Kidney (tissue), 14 donors: Measurements from ENCODE around the gene CADM3. TPM values are rescaled to one million over a fixed set of nuclear protein-coding genes. Genes with fewer than 3 reads are reported as not detected.
A peak's percentile ranks its signal among the peaks of the same experiment; 100 is the strongest.

ENCODE experiments used
- DNase-seq, 5 donors: peaks; one replicate each; pipeline ENCODE4 v3.0.0-alpha.2; 2013 to 2020
- FAIRE-seq: peaks from 2 replicates; lab custom pipeline; 2012; peaks lifted over from hg19 to GRCh38; lab: Jason Lieb, UNC
- H3K27ac ChIP-seq, 2 donors: one replicate each; pipeline ENCODE4 v1.7.0; 2013; ENCODE audit warnings: low read depth in 2 of 2, low read length in 2 of 2, inconsistent platforms in 1 of 2
- H3K27me3 ChIP-seq: one replicate; pipeline ENCODE4 v1.7.1; 2013; ENCODE audit warnings: low read length, inconsistent platforms; ENCODE audit not compliant: control insufficient read depth, insufficient read depth
- H3K36me3 ChIP-seq, 3 donors: one replicate each; pipeline versions ENCODE4 v1.7.0 to v1.7.1; 2013; ENCODE audit warnings: low read length in 3 of 3, control low read depth in 1 of 3, inconsistent platforms in 1 of 3; ENCODE audit not compliant: insufficient read depth in 3 of 3, control insufficient read depth in 2 of 3
- H3K4me1 ChIP-seq, 3 donors: one replicate each; pipeline versions ENCODE4 v1.7.0 to v1.7.1; 2013; ENCODE audit warnings: low read length in 3 of 3, inconsistent platforms in 1 of 3, low read depth in 1 of 3; ENCODE audit not compliant: control insufficient read depth in 2 of 3, insufficient read depth in 2 of 3
- H3K4me3 ChIP-seq, 3 donors: one replicate each; pipeline versions ENCODE4 v1.7.0 to v1.8.1; 2013; ENCODE audit warnings: low read length in 3 of 3, control low read depth in 1 of 3, inconsistent platforms in 1 of 3
- H3K9ac ChIP-seq, 3 donors: one replicate each; pipeline versions ENCODE4 v1.7.0 to v1.7.1; 2013; ENCODE audit warnings: low read length in 3 of 3, control low read depth in 1 of 3, inconsistent platforms in 1 of 3
- H3K9me3 ChIP-seq, 3 donors: one replicate each; pipeline versions ENCODE4 v1.7.0 to v1.7.1; 2013; ENCODE audit warnings: low read length in 3 of 3, control low read depth in 1 of 3, inconsistent platforms in 1 of 3; ENCODE audit not compliant: control insufficient read depth in 2 of 3, insufficient read depth in 1 of 3
- CTCF ChIP-seq: IDR thresholded peaks from 3 replicates; pipeline ENCODE4 v1.5.1; 2012; ENCODE audit warnings: mild to moderate bottlenecking, moderate library complexity, borderline replicate concordance; ENCODE audit not compliant: insufficient read depth; ENCODE audit errors: extremely low read depth
- intact Hi-C: fragments of 100-400 bp; cut with DNase I; formaldehyde crosslinking; loops from one replicate; pipeline ENCODE4 v1.11.1; 2022
- polyA plus RNA-seq: library from polyadenylated mRNA; stranded (reverse); fragments of 350-450 nt; fragmentation: Illumina TruSeq; extraction: RNeasy Lipid Tissue Mini Kit (QIAGEN cat#74804); gene quantifications from one replicate; pipeline ENCODE4 v1.2.3, GENCODE V29; 2014; ENCODE audit warnings: low read depth, low replicate concordance; ENCODE audit not compliant: insufficient read depth
- total RNA-seq: library from RNA; stranded (reverse); fragmentation: NEBNext Ultra II Directional; extraction: Animal tissue kit (Norgen Biotek cat#: 25700); gene quantifications from one replicate; pipeline ENCODE4 v1.2.1, GENCODE V29; 2021
- donor health status: control.
- donor health status: control.
- donor health status: control.
- donor health status: control.
- donor health status: control.
- donor health status: DM: yes; HTN: yes; CAD: no.
- donor health status: Normal renal cell carcinoma (clear cell type).

CADM3 gene
- total and polyA plus RNA-seq, 2 donors from 2014 or later = 0.56 to 25.8 TPM

- FAIRE-seq (peak; percentile 17), DNase-seq (peak in 4 of 5 donors; percentile 62 to 78 (median 77))
- no peaks in the 10 kb centered on the region for H3K27me3 ChIP-seq
- no peak overlapping the region for H3K27ac ChIP-seq
- intact Hi-C loops = no loop called here
- no peaks in the 10 kb centered on the region for H3K36me3 ChIP-seq
- no peaks in the 10 kb centered on the region for H3K4me1 ChIP-seq
- no peaks in the 10 kb centered on the region for H3K9me3 ChIP-seq
- TF ChIP-seq CTCF = peak; percentile 93
- no peak overlapping the region for H3K4me3 ChIP-seq
- no peak overlapping the region for H3K9ac ChIP-seq
Observed at GRCh38 chr1:159197561-159198557, 26.4 kb downstream of the CADM3 start.

- Histone ChIP-seq H3K9me3 (no peaks in the 10 kb centered on the region), H3K4me3 (no peak overlapping the region), H3K9ac (no peak overlapping the region), H3K27ac (no peak overlapping the region), H3K36me3 (no peaks in the 10 kb centered on the region), H3K27me3 (no peaks in the 10 kb centered on the region), H3K4me1 (no peaks in the 10 kb centered on the region)
- DNase-seq = no peak
- no peak for TF ChIP-seq CTCF
- intact Hi-C loops = no loop called here
- FAIRE-seq = no peak
Observed at GRCh38 chr1:159199901-159200300, 28.5 kb downstream of the CADM3 start.

- H3K4me3 ChIP-seq = no peak overlapping the region
- intact Hi-C loops = no loop called here
- H3K36me3 ChIP-seq = no peaks in the 10 kb centered on the region
- H3K27ac ChIP-seq = no peak overlapping the region
- DNase-seq (no peak), FAIRE-seq (no peak)
- no peaks in the 10 kb centered on the region for H3K4me1 ChIP-seq
- H3K9me3 ChIP-seq = no peaks in the 10 kb centered on the region
- TF ChIP-seq CTCF = no peak
- H3K27me3 ChIP-seq = no peaks in the 10 kb centered on the region
- no peak overlapping the region for H3K9ac ChIP-seq
Observed at GRCh38 chr1:159200769-159201168, 29.4 kb downstream of the CADM3 start.
